Measurements from ENCODE around the gene GALE. TPM values are rescaled to one million over a fixed set of nuclear protein-coding genes. Genes with fewer than 3 reads are reported as not detected.
A peak's percentile ranks its signal among the peaks of the same experiment; 100 is the strongest.

The GALE gene
- total RNA-seq, 1 experiment from 2014 or later: 86.0 TPM

GRCh38 chr1:23845163-23845562 is 44.6 kb upstream of the GALE start:
- Histone ChIP-seq H3K9me3 (ENCODE audit: low read length) (no peaks in the 10 kb centered on the region), H4K20me1 (ENCODE audit: low read length) (no peaks in the 10 kb centered on the region), H3F3A (ENCODE audit: low read length, unreplicated experiment) (no peaks in the 10 kb centered on the region), H3K9me2 (replicated peaks; ENCODE audit: low read length) (no peaks in the 10 kb centered on the region), H3K4me1 (ENCODE audit: insufficient read depth, low read length) (no peaks in the 10 kb centered on the region), H2AFZ (ENCODE audit: low read length) (no peak overlapping the region), H3K79me2 (ENCODE audit: low read length) (no peaks in the 10 kb centered on the region), H3K36me3 (ENCODE audit: low read depth, low read length) (peaks cover 18% of the 10 kb centered on the region), H3K9ac (ENCODE audit: low read length) (no peak overlapping the region), H3K27ac (ENCODE audit: low read length) (no peak overlapping the region), H3K27me3 (ENCODE audit: low read length) (no peaks in the 10 kb centered on the region), H3K4me2 (ENCODE audit: low read length) (no peak overlapping the region), H3K4me3 (ENCODE audit: low read length) (no peak overlapping the region)
- TF ChIP-seq EZH2phosphoT487 (IDR thresholded peaks at IDR 0.05; ENCODE audit: borderline replicate concordance, low read length): no peak
- TF ChIP-seq EZH2 (IDR thresholded peaks at IDR 0.05; ENCODE audit: low read length, unreplicated experiment): no peak
- TF ChIP-seq CTCF (conservative IDR thresholded peaks at IDR 0.05; ENCODE audit: low read depth, low read length): no peak
- intact Hi-C loops (cut with micrococcal nuclease): no loop called here
- DNase-seq (no peak), ATAC-seq (no peak)
- CTCF ChIA-PET: no interaction called here
- BruUV-seq (replicated peaks): TSS peak; percentile 43
- POLR2A ChIA-PET (ENCODE audit: unreplicated experiment): no interaction called here

GRCh38 chr1:23843644-23844043 is 43.1 kb upstream of the GALE start:
- no peak for DNase-seq
- no peak overlapping the region for H3K4me3 ChIP-seq (ENCODE audit: low read length)
- CTCF ChIA-PET: no interaction called here
- POLR2A ChIA-PET (ENCODE audit: unreplicated experiment): no interaction called here
- intact Hi-C loops (cut with micrococcal nuclease): no loop called here
- no peak overlapping the region for H3K9ac ChIP-seq (ENCODE audit: low read length)
- no peak for ATAC-seq
- H3K9me2 ChIP-seq (replicated peaks; ENCODE audit: low read length): no peaks in the 10 kb centered on the region
- BruUV-seq (replicated peaks): no TSS peak
- no peaks in the 10 kb centered on the region for H3K9me3 ChIP-seq (ENCODE audit: low read length)
- H3K4me2 ChIP-seq (ENCODE audit: low read length): no peak overlapping the region
- H4K20me1 ChIP-seq (ENCODE audit: low read length): no peaks in the 10 kb centered on the region
- no peak for TF ChIP-seq EZH2phosphoT487 (IDR thresholded peaks at IDR 0.05; ENCODE audit: borderline replicate concordance, low read length)
- TF ChIP-seq CTCF (conservative IDR thresholded peaks at IDR 0.05; ENCODE audit: low read depth, low read length): no peak
- no peak for TF ChIP-seq EZH2 (IDR thresholded peaks at IDR 0.05; ENCODE audit: low read length, unreplicated experiment)
- no peaks in the 10 kb centered on the region for H3K79me2 ChIP-seq (ENCODE audit: low read length)
- no peaks in the 10 kb centered on the region for H3F3A ChIP-seq (ENCODE audit: low read length, unreplicated experiment)
- H3K27me3 ChIP-seq (ENCODE audit: low read length): no peaks in the 10 kb centered on the region
- no peak overlapping the region for H2AFZ ChIP-seq (ENCODE audit: low read length)
- no peaks in the 10 kb centered on the region for H3K4me1 ChIP-seq (ENCODE audit: insufficient read depth, low read length)
- peaks cover 17% of the 10 kb centered on the region for H3K36me3 ChIP-seq (ENCODE audit: low read depth, low read length)
- no peak overlapping the region for H3K27ac ChIP-seq (ENCODE audit: low read length)

GRCh38 chr1:23838401-23838866 is 37.9 kb upstream of the GALE start:
- Histone ChIP-seq H3K27me3 (ENCODE audit: low read length) (no peaks in the 10 kb centered on the region), H3K4me3 (ENCODE audit: low read length) (peak overlapping the region; percentile 62), H3K9me2 (replicated peaks; ENCODE audit: low read length) (no peaks in the 10 kb centered on the region), H3F3A (ENCODE audit: low read length, unreplicated experiment) (no peaks in the 10 kb centered on the region), H3K4me1 (ENCODE audit: insufficient read depth, low read length) (peaks cover 5% of the 10 kb centered on the region; the same call in 1 of the 2 replicates), H3K79me2 (ENCODE audit: low read length) (no peaks in the 10 kb centered on the region), H3K9ac (ENCODE audit: low read length) (no peak overlapping the region), H2AFZ (ENCODE audit: low read length) (peak overlapping the region; percentile 72), H3K27ac (ENCODE audit: low read length) (no peak overlapping the region), H3K4me2 (ENCODE audit: low read length) (peak overlapping the region; percentile 83), H4K20me1 (ENCODE audit: low read length) (no peaks in the 10 kb centered on the region), H3K36me3 (ENCODE audit: low read depth, low read length) (no peaks in the 10 kb centered on the region), H3K9me3 (ENCODE audit: low read length) (no peaks in the 10 kb centered on the region)
- no peak for TF ChIP-seq EZH2 (IDR thresholded peaks at IDR 0.05; ENCODE audit: low read length, unreplicated experiment)
- CTCF ChIA-PET: no interaction called here
- DNase-seq (peak; percentile 49), ATAC-seq (peak; percentile 97)
- BruUV-seq (replicated peaks): no TSS peak
- intact Hi-C loops (cut with micrococcal nuclease): no loop called here
- POLR2A ChIA-PET (ENCODE audit: unreplicated experiment): no interaction called here
